GM12878 (cell line): Measurements from ENCODE around the gene ZNF480. TPM values are rescaled to one million over a fixed set of nuclear protein-coding genes. Genes with fewer than 3 reads are reported as not detected.

ENCODE experiments used
- ATAC-seq: fragments of 200-7000 bp; cut with Tn5 transposase; 3 replicates; pipeline ENCODE4 v1.9.1; 2020; ENCODE audit warnings: mild to moderate bottlenecking, moderate library complexity
- BruUV-seq: library from RNA; stranded (reverse); fragments of 400-500 nt; replicated peaks from 2 replicates; lab custom pipeline; 2021; lab: Mats Ljungman, UMichigan
- CTCF ChIA-PET: fragments of 300-600 bp; sonication (Branson Sonifier 250); formaldehyde crosslinking; extraction: SDS; loops from one replicate; lab custom pipeline; 2021; ENCODE audit warnings: inconsistent platforms; lab: Yijun Ruan, JAX
- POLR2A ChIA-PET: fragments of 350-600 bp; formaldehyde crosslinking; extraction: SDS; loops from one replicate; lab custom pipeline; 2021; ENCODE audit warnings: inconsistent platforms; lab: Charles Lee
- RAD21 ChIA-PET: fragments of 300-600 bp; sonication (Branson Sonifier 250); formaldehyde crosslinking; loops from one replicate; lab custom pipeline; 2023; ENCODE audit warnings: antibody characterized with exemption; ENCODE audit not compliant: unreplicated experiment; lab: Charles Lee
- SMC1A ChIA-PET: fragments of 300-600 bp; sonication (Branson Sonifier 250); formaldehyde crosslinking; loops from one replicate; lab custom pipeline; 2023; ENCODE audit not compliant: unreplicated experiment, uncharacterized antibody; lab: Charles Lee
- DNase-seq: peaks from one replicate; pipeline ENCODE4 v3.0.0-alpha.2; 2011; ENCODE audit warnings: low read depth, low spot score
- FAIRE-seq: peaks from 3 replicates; lab custom pipeline; 2011; peaks lifted over from hg19 to GRCh38; lab: Jason Lieb, UNC
- H2AFZ ChIP-seq: 2 replicates; pipeline ENCODE4 v1.6.0; 2011; ENCODE audit warnings: low read depth, low read length, control low read depth; ENCODE audit not compliant: control insufficient read depth
- H3K27ac ChIP-seq: 2 replicates; pipeline ENCODE4 v1.5.1; 2011; ENCODE audit warnings: control low read depth; ENCODE audit not compliant: control insufficient read depth, insufficient read depth
- H3K27me3 ChIP-seq, 2 experiments: replicated peaks in 1 of 2; 2 replicates each; pipeline versions ENCODE4 v1.6.0 to v1.6.1; 2011; ENCODE audit warnings: low read length in 1 of 2; ENCODE audit not compliant: control insufficient read depth in 2 of 2, insufficient read depth in 2 of 2
- H3K36me3 ChIP-seq, 2 experiments: 2 replicates each; pipeline ENCODE4 v1.5.1; 2011; ENCODE audit warnings: low read length in 1 of 2; ENCODE audit not compliant: control insufficient read depth in 2 of 2, insufficient read depth in 2 of 2
- H3K4me1 ChIP-seq: 2 replicates; pipeline ENCODE4 v1.6.1; 2011; ENCODE audit warnings: mild to moderate bottlenecking, low read length, moderate library complexity, mixed read lengths; ENCODE audit not compliant: control insufficient read depth, insufficient read depth
- H3K4me2 ChIP-seq: 2 replicates; pipeline ENCODE4 v1.6.0; 2011; ENCODE audit warnings: control low read depth; ENCODE audit not compliant: control insufficient read depth, insufficient read depth
- H3K4me3 ChIP-seq: fragments of 200-600 bp; sonication (generic); 2 replicates; pipeline ENCODE4 v1.5.1; 2016
- H3K79me2 ChIP-seq: 2 replicates; pipeline ENCODE4 v1.6.0; 2011; ENCODE audit warnings: low read length; ENCODE audit not compliant: control insufficient read depth, insufficient read depth
- H3K9ac ChIP-seq: 2 replicates; pipeline ENCODE4 v1.8.0; 2011; ENCODE audit warnings: low read length, control low read depth, mixed read lengths; ENCODE audit not compliant: control insufficient read depth, insufficient read depth
- H3K9me3 ChIP-seq: replicated peaks from 3 replicates; pipeline ENCODE4 v1.5.1; 2011; ENCODE audit warnings: mild to moderate bottlenecking, low read length; ENCODE audit not compliant: control insufficient read depth, insufficient read depth
- H4K20me1 ChIP-seq: 2 replicates; pipeline ENCODE4 v1.6.0; 2011; ENCODE audit not compliant: control insufficient read depth, insufficient read depth
- BACH1 ChIP-seq: fragments of 450-650 bp; IDR thresholded peaks from 2 replicates; pipeline ENCODE4 v1.6.1; 2017; ENCODE audit warnings: mild to moderate bottlenecking, borderline replicate concordance
- CBX5 ChIP-seq: sonication (generic); IDR thresholded peaks from 2 replicates; pipeline ENCODE4 v1.6.1; 2016; ENCODE audit warnings: low read depth, moderate library complexity, mild to moderate bottlenecking, inconsistent platforms
- CREM ChIP-seq: IDR thresholded peaks from 2 replicates; pipeline ENCODE4 v1.6.1; 2014; ENCODE audit warnings: antibody characterized with exemption, low read depth
- ESRRA ChIP-seq: IDR thresholded peaks from 2 replicates; pipeline ENCODE4 v1.6.1; 2012; ENCODE audit warnings: mild to moderate bottlenecking, low read length, improper control_type of control experiment
- ETV6 ChIP-seq, 2 experiments: fragments of 450-650 bp in 1 of 2; IDR thresholded peaks in 1 of 2; conservative IDR thresholded peaks in 1 of 2; 2 replicates each; pipeline ENCODE4 v1.6.1; 2014; ENCODE audit warnings: antibody characterized with exemption in 1 of 2, borderline replicate concordance in 1 of 2, low read depth in 1 of 2, mild to moderate bottlenecking in 1 of 2, moderate library complexity in 1 of 2
- MTA3 ChIP-seq: IDR thresholded peaks from 2 replicates; pipeline ENCODE4 v1.6.1; 2012; ENCODE audit warnings: low read length, inconsistent platforms, borderline replicate concordance
- NFIC ChIP-seq: IDR thresholded peaks from 2 replicates; pipeline ENCODE4 v1.6.1; 2012; ENCODE audit warnings: low read depth, mild to moderate bottlenecking, inconsistent platforms, low read length, moderate library complexity
- RELA ChIP-seq: fragments of 450-650 bp; IDR thresholded peaks from 2 replicates; pipeline ENCODE4 v1.8.0; 2014; ENCODE audit warnings: borderline replicate concordance; ENCODE audit not compliant: partially characterized antibody
- SUPT20H ChIP-seq: IDR thresholded peaks from 2 replicates; pipeline ENCODE4 v1.6.1; 2011; ENCODE audit warnings: low read depth, mild to moderate bottlenecking, low read length, moderate library complexity, borderline replicate concordance; ENCODE audit not compliant: control insufficient read depth
- ZNF384 ChIP-seq: IDR thresholded peaks from 2 replicates; pipeline ENCODE4 v1.6.1; 2012; ENCODE audit warnings: low read depth, mild to moderate bottlenecking, low read length, improper control_type of control experiment, borderline replicate concordance
- WGBS: methylation state at CpG from one replicate; pipeline ENCODE4 v1.1.6; 2016; ENCODE audit warnings: low lambda C conversion rate; ENCODE audit not compliant: insufficient replicate concordance, insufficient coverage; ENCODE audit errors: missing lambda C conversion rate; 5-methylcytosine and 5-hydroxymethylcytosine counted together
- in situ Hi-C: fragments of 300-500 bp; cut with MboI; formaldehyde crosslinking; loops from 9 replicates; pipeline ENCODE4 v1.14.3; 2018; ENCODE audit warnings: mixed read lengths
- intact Hi-C: fragments of 100-400 bp; cut with micrococcal nuclease; formaldehyde crosslinking; loops from one replicate; pipeline ENCODE4 v1.14.2; 2022; ENCODE audit not compliant: unreplicated experiment
- polyA plus RNA-seq, 11 experiments: library from polyadenylated mRNA; depleted of rRNA in 4 of 11; unstranded in 6 of 11; stranded (reverse) in 5 of 11; fragments of >200 nt; fragmentation: Nextera tagmentation in 4 of 11; fragmentation: Illumina TruSeq in 1 of 11; extraction: Ambion mirVana in 4 of 11; extraction: Trizol in 1 of 11; gene quantifications; 1 replicate in 1 of 11; 2 replicates in 10 of 11; pipeline versions ENCODE4 v1.2.1 to v1.2.3, GENCODE V29; 2011 to 2016; ENCODE audit warnings: inconsistent platforms in 2 of 11, missing spikeins in 2 of 11, low read depth in 1 of 11
- total RNA-seq, 4 experiments: library from RNA; depleted of rRNA in 3 of 4; stranded (reverse); fragments of >200 nt in 3 of 4; fragmentation: Illumina TruSeq in 1 of 4; extraction: Trizol in 1 of 4; gene quantifications; 2 replicates each; pipeline versions ENCODE4 v1.2.1 to v1.2.3, GENCODE V29; 2013 to 2021

The ZNF480 gene
- total and polyA plus RNA-seq, 10 of the 15 experiments (the other 5 are each of a cell fraction or from before 2014, with no cell fraction given): 6.6 to 26.5 (median 16.8) TPM

DNA sequence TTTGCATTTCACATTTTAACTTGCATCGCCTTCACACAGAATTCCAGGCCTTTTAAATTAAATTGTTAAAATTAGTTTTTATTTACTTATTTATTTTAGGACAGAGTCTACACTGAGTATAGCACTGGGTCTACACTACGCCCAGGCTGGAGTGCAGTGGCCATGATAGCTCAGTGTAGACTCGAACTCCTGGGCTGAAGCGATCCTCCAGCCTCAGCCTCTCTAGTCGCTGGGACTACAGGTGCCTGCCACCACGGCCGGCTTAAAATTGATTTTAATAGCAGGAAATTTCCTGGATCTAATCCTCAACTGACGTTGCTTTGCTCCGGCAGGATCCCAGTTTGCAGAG, 38.8 kb downstream of the ZNF480 start:
- ChIA-PET POLR2A (no interaction called here), SMC1A (no interaction called here), CTCF (interaction anchor here (0.6 kb wide), 1 partner anchor 266 kb away, joined by 3 read pairs; no protein-coding TSS in a partner anchor), RAD21 (no interaction called here)
- Histone ChIP-seq H2AFZ (peak overlapping the region; percentile 60), H3K36me3 (no peaks in the 10 kb centered on the region), H3K4me3 (peak overlapping the region; percentile 77; the same call in 1 of the 2 replicates), H3K4me1 (no peaks in the 10 kb centered on the region), H3K79me2 (no peaks in the 10 kb centered on the region), H3K27ac (no peak overlapping the region), H3K27me3 (no peaks in the 10 kb centered on the region), H3K9ac (no peak overlapping the region), H3K4me2 (peak overlapping the region; percentile 43), H4K20me1 (no peaks in the 10 kb centered on the region), H3K9me3 (peaks cover 11% of the 10 kb centered on the region)
- FAIRE-seq (no peak), ATAC-seq (peak; percentile 35), DNase-seq (no peak)
- intact Hi-C loops: no loop called here
- 79% methylated on average over 9 of the region's 9 CpGs for WGBS
- in situ Hi-C loops: no loop called here
- no TSS peak for BruUV-seq
- TF ChIP-seq CREM (no peak), SUPT20H (no peak), ESRRA (no peak), NFIC (no peak), BACH1 (no peak), ETV6 (conservative IDR thresholded peaks at IDR 0.05 in 1 of 2, IDR thresholded peaks at IDR 0.05 in 1 of 2; ENCODE audit: borderline replicate concordance in 1 of 2, low read depth in 1 of 2) (no peak), CBX5 (no peak), ZNF384 (no peak), MTA3 (no peak), RELA (no peak)
